HG03575 (cell line): ENCODE data around the gene CENPL.
A peak's percentile ranks its signal among the peaks of the same experiment; 100 is the strongest.
"Not testable (repeated sequence)": the region's sequence is repeated elsewhere in the genome, so short reads cannot be mapped to it uniquely, and the experiment has no call there.

ENCODE experiments used
- ATAC-seq: cut with Tn5 transposase; IDR thresholded peaks from one replicate; pipeline ENCODE4 v1.9.1; 2021; ENCODE audit not compliant: unreplicated experiment, insufficient number of reproducible peaks, low FRiP score; ENCODE audit errors: extremely low read depth

The CENPL gene, protein sequence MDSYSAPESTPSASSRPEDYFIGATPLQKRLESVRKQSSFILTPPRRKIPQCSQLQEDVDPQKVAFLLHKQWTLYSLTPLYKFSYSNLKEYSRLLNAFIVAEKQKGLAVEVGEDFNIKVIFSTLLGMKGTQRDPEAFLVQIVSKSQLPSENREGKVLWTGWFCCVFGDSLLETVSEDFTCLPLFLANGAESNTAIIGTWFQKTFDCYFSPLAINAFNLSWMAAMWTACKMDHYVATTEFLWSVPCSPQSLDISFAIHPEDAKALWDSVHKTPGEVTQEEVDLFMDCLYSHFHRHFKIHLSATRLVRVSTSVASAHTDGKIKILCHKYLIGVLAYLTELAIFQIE

GRCh38 chr1:173824315-173825081 lies at the start of gene CENPL, which contains the start of gene DARS2:
Gene CENPL (minus strand): TSS chr1:173824883. CDS start chr1:173811299, 13,584 bp downstream.
Gene DARS2 (plus strand): TSS chr1:173824673. CDS start chr1:173825230, 557 bp downstream.
- peak; percentile 74 for ATAC-seq

DNA sequence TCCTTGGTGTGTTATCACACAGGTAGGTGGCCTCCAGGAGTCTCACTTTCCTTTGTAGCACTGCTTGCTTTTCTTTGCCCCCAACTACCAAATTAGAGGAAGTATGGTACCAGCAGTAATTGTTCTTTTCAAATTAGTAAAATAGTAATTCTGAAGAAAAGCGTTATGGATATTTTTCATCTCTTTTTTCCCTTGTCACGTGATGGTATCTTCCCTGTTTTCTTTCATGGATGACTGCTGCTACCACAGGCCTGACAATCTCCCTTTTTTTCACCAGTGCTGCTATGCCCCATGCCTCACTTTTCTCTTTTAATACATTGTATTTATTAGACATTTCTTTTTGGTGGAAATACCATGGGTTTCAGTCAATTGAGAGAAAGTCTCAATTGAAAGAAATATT lies 46.8 kb upstream of the CENPL start:
- ATAC-seq, result no peak

DNA sequence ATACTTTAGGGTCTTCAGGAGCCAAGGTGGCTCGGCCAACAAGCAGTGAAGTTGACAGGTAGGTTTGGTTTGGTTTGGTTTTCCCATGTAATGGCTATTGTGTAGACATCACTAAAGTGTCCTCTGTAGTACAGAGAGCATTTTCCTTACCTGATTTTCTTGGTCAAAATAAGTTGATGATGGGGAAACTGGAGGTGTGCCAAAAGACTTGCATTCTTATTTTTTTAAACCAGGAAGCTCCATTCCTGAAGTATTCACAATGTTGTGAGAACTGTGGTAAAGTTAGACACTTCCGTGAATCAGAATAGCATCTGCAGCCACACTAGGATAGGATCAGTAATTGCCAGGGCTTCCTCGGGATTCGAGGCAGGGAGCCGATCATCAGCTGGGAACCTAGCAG lies 46.4 kb upstream of the CENPL start:
- no peak for ATAC-seq

DNA sequence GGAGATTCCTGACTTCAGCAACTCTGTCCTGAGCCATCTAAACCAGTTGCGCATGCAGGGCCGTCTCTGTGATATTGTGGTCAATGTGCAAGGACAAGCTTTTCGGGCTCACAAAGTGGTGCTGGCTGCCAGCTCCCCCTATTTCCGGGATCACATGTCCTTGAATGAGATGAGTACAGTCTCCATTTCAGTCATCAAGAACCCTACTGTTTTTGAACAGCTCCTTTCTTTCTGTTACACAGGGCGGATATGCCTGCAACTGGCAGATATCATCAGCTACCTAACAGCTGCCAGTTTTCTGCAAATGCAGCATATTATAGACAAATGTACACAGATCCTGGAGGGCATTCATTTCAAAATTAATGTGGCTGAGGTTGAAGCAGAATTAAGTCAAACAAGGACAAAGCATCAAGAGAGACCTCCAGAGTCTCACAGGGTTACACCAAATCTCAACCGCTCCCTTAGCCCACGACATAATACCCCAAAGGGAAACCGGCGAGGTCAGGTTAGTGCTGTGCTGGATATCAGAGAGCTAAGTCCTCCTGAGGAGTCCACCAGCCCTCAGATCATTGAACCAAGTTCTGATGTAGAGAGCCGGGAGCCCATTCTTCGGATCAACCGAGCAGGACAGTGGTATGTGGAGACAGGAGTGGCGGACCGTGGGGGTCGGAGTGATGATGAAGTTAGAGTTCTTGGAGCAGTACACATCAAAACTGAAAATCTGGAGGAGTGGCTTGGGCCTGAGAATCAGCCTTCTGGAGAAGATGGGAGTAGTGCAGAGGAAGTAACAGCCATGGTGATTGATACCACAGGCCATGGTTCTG lies 45.8 kb upstream of the CENPL start:
- no peak for ATAC-seq

DNA sequence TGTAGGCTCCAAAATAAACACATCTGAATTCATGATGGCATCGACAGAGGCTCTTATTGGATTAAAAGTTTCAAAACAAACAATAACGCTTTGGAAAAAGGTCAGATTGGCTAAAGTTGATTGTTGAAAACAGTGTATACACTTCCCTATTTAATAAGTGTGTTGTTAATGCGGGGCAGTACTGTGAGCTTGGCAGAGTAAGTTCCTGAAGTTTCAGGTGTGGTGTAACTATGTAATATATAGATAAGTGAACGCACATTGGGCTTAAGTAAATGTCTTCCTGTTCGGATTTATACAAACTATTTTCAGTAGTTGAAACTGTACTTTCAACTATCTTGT lies 44.3 kb upstream of the CENPL start:
- no peak for ATAC-seq

- ATAC-seq, result peak; percentile 21
These were observed 43.8 kb upstream of the CENPL start, which contains the start of gene ZBTB37 for GRCh38 chr1:173868266-173869020. Gene ZBTB37 (plus strand): TSS chr1:173868380. CDS start chr1:173870226, 1,846 bp downstream.

- ATAC-seq, result peak; percentile 44
These were observed 43.1 kb upstream of the CENPL start, which contains the start of gene GAS5 for GRCh38 chr1:173867753-173868265. Gene GAS5 (minus strand): TSS chr1:173867989.

DNA sequence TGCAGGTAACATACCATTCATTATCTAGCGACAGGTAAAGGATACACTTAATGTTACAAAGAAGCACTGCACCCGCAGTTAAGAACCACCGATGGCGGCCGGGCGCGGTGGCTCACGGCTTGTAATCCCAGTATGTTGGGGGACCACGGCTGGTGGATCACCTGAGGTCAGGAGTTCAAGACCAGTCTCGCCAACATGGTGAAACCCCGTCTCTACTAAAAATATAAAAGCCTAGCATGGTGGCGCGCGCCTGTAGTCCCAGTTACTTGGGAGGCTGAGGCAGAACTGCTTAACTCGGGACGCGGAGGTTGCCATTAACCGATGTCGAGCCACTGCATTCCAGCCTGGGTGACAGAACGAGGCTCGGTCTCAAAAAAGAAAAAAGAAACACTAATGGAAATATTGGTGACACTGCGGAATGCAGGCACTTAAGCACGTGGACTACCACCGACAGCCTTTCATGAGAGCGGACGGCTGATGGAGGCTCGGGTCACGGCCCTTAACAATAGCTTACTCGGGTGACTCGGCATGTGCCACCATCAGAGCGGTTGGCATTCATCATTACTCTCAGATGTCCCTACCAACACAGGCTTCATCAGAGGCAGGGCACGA lies 42.6 kb upstream of the CENPL start:
- no peak for ATAC-seq

GRCh38 chr1:173866413-173867115 lies 41.9 kb upstream of the CENPL start:
- ATAC-seq, result no peak

DNA sequence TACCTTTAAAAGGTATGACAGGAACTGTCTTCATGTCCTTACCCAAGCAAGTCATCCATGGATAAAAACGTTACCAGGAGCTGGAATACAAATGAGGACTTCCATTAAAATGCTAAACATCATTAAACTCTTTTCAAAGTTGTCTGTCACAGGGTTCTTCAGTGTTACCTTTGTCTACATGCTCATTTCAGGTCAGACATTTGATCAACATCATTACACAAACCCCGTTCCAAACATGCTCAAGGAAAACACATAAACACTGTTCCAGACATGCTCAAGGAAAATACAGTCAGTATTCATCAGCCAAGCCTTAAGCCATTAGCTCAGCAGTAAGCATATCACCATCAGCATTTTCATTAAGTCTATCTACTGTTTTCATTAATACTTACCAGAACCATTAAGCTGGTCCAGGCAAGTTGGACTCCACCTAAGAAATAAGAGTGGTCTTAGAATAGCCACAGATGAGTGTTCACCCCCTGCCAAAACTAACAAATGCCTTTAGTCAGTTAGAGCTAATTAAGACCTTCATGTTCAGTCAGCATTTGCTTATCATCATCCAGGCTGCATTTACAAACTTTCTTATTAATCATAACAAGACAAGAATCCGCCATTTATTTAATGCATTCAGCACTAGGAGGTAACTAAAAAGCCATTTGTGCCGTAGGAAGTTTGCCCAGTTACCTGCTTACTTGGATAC lies 40.9 kb upstream of the CENPL start:
- no peak for ATAC-seq

DNA sequence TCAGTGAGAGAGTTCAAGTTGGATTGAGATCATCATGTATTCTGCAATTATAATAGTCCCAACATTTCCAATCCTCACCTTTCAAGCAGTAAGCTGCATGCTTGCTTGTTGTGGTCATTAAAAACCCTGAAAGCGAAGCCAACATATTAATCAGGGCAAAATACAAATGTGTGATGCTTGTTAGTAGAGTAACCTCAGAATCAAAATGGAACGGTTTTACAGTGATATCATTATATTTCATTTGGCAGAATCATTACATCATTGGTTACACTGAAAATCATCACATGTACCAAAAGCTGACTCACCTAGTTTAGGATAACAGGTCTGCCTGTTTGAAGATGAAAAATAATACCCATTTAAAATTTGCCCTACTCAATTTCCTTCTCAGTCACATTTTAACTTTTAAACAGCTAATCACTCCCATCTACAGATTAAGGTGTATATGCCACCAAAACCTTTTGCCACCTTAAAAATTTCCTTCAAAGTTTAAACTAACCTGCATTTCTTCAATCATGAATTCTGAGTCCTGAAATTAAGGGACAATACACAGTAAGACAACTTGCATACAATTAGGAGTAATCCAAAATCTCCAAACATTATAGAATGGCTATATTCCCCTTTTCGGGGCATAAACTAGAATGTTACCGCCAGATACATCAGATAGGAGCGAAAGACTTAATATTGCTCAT lies 39.6 kb upstream of the CENPL start:
- no peak for ATAC-seq

DNA sequence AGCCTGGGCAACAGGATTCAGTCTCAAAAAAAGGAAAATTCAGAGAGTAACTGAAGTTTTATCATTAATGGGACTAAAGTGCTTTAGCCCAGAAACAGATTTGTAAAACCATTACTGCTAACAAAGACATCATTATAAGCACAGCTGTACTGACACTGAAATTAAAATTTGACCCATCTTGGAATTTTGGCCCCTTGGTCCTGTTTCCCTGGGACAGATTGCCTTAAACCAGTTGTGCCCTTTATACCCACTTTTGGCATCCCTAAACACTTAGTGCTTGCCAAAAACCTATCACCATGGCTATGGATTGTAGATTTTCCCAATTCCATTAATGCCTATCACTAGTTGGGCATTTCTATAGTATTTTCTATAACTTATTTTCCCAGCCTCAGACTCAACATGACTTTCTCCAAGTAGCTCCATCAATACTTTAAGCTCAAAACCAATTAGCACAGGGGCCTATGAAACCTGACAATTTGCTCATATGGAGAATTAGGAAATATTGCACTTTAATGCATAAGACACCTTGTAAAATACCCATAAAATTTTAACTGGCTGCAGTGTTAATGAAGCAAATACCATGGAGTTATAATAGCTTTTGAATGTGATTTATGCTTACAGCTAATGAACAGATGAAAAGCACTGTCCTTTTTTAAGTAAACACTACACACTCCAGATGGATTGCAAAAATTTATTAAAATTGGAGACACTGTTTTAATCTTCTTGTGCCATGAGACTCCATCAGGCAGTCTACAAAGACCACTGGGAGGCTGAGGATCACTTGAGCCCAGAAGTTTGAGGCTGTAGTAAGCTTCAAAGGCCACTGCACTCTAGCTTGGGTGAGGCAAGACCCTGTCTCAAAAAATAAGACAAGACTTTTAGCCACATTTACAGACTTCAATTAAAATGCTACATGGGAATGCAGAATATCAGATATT lies 38.8 kb upstream of the CENPL start:
- ATAC-seq, result no peak

- ATAC-seq, result no peak
These were observed 38.1 kb upstream of the CENPL start for GRCh38 chr1:173862769-173863223.

DNA sequence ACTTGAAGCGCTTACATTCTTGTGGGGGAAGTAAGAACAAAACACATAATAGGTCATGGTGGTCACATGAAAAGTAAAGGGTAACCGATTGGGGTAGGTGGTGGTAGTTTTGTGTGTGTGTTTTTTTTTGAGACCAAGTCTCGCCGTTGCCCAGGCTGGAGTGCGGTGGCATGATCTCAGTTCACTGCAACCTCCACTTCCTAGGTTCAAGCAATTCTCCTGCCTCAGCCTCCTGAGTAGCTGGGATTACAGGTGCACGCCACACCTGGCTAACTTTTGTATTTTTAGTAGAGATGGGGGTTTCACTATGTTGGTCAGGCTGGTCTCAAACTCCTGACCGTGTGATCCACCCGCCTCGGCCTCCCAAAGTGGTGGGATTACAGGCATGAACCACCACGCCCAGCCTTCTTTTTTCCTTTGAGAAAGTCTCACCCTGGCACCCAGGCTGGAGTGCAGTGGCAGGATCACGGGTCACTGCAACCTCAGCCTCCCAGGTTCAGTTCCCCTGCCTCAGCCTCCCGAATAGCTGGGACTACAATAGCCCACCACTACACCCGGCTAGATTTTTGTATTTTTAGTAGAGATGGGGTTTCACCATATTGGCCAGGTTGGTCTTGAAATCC lies 37.6 kb upstream of the CENPL start:
- not testable (repeated sequence) for ATAC-seq

GRCh38 chr1:173861731-173862145 lies 37.1 kb upstream of the CENPL start:
- ATAC-seq, result no peak
